Calu3 (cell line): ENCODE results near the gene MAT2B. TPM values are rescaled to one million over a fixed set of nuclear protein-coding genes. Genes with fewer than 3 reads are reported as not detected.

ENCODE experiments used
- BruUV-seq: library from RNA; stranded (reverse); fragments of 400-500 nt; replicated peaks from 2 replicates; lab custom pipeline; 2021; lab: Mats Ljungman, UMichigan
- CTCF ChIA-PET: fragments of 300-600 bp; sonication (Branson Sonifier 250); formaldehyde crosslinking; loops from one replicate; lab custom pipeline; 2022; ENCODE audit warnings: antibody characterized with exemption; lab: Charles Lee
- DNase-seq: peaks from one replicate; pipeline ENCODE4 v3.0.0; 2022
- H3K27ac Mint-ChIP-seq: one replicate; pipeline ENCODE4 v1.8.0; 2022; ENCODE audit warnings: mixed read lengths; ENCODE audit not compliant: unreplicated experiment
- H3K27me3 Mint-ChIP-seq: one replicate; pipeline ENCODE4 v1.8.0; 2022; ENCODE audit warnings: mixed read lengths; ENCODE audit not compliant: unreplicated experiment
- H3K36me3 Mint-ChIP-seq: one replicate; pipeline ENCODE4 v1.8.0; 2022; ENCODE audit warnings: mild to moderate bottlenecking, moderate library complexity, mixed read lengths; ENCODE audit not compliant: insufficient read depth, unreplicated experiment
- H3K4me1 Mint-ChIP-seq: one replicate; pipeline ENCODE4 v1.8.0; 2022; ENCODE audit warnings: mild to moderate bottlenecking, low read depth, mixed read lengths; ENCODE audit not compliant: unreplicated experiment
- H3K4me3 Mint-ChIP-seq: one replicate; pipeline ENCODE4 v1.8.0; 2022; ENCODE audit warnings: mild to moderate bottlenecking, low read depth, moderate library complexity, mixed read lengths; ENCODE audit not compliant: unreplicated experiment
- H3K9me3 Mint-ChIP-seq: one replicate; pipeline ENCODE4 v1.8.0; 2022; ENCODE audit warnings: low read depth, mixed read lengths; ENCODE audit not compliant: unreplicated experiment
- intact Hi-C: fragments of 100-400 bp; cut with micrococcal nuclease; formaldehyde crosslinking; loops from one replicate; pipeline ENCODE4 v1.10.0; 2022; ENCODE audit not compliant: unreplicated experiment
- total RNA-seq: library from RNA; stranded (reverse); gene quantifications from 2 replicates; pipeline ENCODE4 v1.2.3, GENCODE V29; 2022
- TF ChIP-seq, protein P1 (sequence below): fragments of 200-600 bp; IDR thresholded peaks from one replicate; pipeline ENCODE4 v1.8.0; 2022; ENCODE audit warnings: antibody characterized with exemption; ENCODE audit not compliant: unreplicated experiment

The MAT2B gene
- total RNA-seq, 1 experiment from 2014 or later = 85.5 TPM

DNA sequence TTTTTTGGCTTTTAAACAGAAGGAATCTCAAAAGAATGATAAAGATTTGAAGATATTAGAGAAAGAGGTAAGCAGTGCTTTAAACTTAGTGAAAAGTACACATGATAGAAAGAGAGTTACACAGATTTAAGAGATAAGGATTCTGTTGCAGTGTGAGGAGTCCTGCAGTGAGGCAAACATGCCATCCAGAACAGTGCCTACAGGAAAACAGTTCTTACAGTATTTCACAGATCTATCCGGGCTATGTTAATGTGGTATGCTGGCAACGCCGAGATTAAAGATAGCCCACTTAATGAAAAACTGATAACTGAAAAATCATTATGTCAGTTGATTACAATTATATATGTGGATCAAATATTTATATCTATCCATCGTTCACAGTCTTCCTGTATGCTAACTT, 37.7 kb upstream of the MAT2B start:
- no peaks in the 10 kb centered on the region for H3K9me3 Mint-ChIP-seq
- H3K27me3 Mint-ChIP-seq = no peaks in the 10 kb centered on the region
- no peak overlapping the region for H3K27ac Mint-ChIP-seq
- TF ChIP-seq, protein P1, sequence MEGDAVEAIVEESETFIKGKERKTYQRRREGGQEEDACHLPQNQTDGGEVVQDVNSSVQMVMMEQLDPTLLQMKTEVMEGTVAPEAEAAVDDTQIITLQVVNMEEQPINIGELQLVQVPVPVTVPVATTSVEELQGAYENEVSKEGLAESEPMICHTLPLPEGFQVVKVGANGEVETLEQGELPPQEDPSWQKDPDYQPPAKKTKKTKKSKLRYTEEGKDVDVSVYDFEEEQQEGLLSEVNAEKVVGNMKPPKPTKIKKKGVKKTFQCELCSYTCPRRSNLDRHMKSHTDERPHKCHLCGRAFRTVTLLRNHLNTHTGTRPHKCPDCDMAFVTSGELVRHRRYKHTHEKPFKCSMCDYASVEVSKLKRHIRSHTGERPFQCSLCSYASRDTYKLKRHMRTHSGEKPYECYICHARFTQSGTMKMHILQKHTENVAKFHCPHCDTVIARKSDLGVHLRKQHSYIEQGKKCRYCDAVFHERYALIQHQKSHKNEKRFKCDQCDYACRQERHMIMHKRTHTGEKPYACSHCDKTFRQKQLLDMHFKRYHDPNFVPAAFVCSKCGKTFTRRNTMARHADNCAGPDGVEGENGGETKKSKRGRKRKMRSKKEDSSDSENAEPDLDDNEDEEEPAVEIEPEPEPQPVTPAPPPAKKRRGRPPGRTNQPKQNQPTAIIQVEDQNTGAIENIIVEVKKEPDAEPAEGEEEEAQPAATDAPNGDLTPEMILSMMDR = no peak
- H3K4me3 Mint-ChIP-seq = no peak overlapping the region
- H3K4me1 Mint-ChIP-seq = peaks cover 10% of the 10 kb centered on the region
- intact Hi-C loops = no loop called here
- peaks cover 26% of the 10 kb centered on the region for H3K36me3 Mint-ChIP-seq
- BruUV-seq = no TSS peak
- no peak for DNase-seq
- CTCF ChIA-PET = no interaction called here

DNA sequence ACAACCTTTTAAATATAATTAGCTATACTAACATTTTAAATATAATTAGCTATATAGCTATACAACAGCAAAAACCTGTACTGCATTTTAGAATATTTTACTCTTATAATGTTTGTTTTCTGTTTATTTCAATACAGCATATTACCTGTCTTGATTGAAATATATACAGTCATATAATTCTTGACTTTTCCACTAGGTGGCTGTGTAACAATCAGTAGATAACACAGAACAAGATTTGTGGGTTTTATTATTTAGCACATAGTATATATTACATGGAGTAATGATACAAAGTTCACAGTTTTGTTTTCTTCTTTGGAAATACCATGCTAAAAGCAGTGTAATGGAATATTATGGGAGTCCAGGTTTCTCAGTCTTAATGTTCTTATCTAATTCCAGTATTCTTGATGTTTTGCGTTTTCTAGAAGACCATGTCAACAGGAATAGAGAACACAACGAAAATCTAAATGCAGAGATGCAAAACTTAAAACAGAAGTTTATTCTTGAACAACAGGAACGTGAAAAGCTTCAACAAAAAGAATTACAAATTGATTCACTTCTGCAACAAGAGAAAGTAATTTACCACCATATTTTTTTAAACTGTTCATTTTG, 31.7 kb upstream of the MAT2B start:
- no TSS peak for BruUV-seq
- intact Hi-C loops = no loop called here
- H3K4me1 Mint-ChIP-seq = no peaks in the 10 kb centered on the region
- no peaks in the 10 kb centered on the region for H3K9me3 Mint-ChIP-seq
- no peak overlapping the region for H3K4me3 Mint-ChIP-seq
- H3K36me3 Mint-ChIP-seq = peaks cover 11% of the 10 kb centered on the region
- TF ChIP-seq, protein P1 = no peak
- DNase-seq = no peak
- CTCF ChIA-PET = no interaction called here
- H3K27me3 Mint-ChIP-seq = no peaks in the 10 kb centered on the region
- H3K27ac Mint-ChIP-seq = no peak overlapping the region

DNA sequence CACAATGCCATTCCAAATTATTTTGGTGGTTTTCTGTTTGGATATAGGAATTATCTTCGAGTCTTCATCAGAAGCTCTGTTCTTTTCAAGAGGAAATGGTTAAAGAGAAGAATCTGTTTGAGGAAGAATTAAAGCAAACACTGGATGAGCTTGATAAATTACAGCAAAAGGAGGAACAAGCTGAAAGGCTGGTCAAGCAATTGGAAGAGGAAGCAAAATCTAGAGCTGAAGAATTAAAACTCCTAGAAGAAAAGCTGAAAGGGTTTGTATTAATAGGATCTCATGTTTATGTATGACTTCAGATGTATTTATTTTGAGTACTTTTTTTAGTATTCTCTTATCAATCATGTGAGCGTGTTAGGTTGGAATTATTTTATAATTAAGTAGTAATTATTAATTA, 30.0 kb upstream of the MAT2B start:
- no peak overlapping the region for H3K4me3 Mint-ChIP-seq
- no peaks in the 10 kb centered on the region for H3K9me3 Mint-ChIP-seq
- DNase-seq = no peak
- CTCF ChIA-PET = no interaction called here
- no TSS peak for BruUV-seq
- no peak overlapping the region for H3K27ac Mint-ChIP-seq
- H3K36me3 Mint-ChIP-seq = peaks cover 8% of the 10 kb centered on the region
- H3K27me3 Mint-ChIP-seq = no peaks in the 10 kb centered on the region
- intact Hi-C loops = no loop called here
- TF ChIP-seq, protein P1 = no peak
- no peaks in the 10 kb centered on the region for H3K4me1 Mint-ChIP-seq

DNA sequence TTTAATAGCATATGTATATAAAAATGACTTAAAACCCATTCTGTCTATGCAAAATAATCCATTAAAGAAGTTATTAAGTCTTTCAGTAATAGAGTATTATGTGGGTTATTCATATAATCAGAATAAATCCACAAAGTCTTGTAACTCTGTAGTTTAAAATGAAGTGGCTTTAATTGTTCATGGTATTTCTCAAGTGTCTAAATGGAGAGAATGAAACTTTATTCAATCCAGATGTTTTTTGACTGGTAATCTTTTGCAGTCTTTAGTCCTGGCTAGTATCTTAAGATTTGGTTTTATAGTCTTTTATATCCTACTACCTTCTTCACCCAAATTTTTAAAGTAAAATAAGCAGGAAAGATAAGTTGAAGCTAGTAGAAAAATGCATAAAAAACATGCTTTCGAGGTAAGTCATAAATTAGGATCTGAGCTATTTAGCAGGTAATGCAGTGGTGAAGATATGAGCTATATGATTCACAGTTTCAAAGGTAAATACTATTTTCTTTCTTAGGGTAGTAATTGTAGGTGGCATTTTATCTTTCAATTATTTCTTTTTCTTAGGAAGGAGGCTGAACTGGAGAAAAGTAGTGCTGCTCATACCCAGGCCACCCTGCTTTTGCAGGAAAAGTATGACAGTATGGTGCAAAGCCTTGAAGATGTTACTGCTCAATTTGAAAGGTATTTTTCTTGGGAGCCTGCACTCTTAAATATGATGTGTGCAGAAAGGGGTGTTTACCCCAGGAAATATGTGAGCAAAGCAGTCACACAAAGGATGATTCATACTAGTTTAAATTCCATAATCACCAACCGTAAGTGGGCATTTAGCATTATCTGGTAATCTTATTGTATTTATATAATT, 27.1 kb upstream of the MAT2B start:
- Mint-ChIP-seq H3K4me3 (no peak overlapping the region), H3K4me1 (no peaks in the 10 kb centered on the region), H3K9me3 (no peaks in the 10 kb centered on the region), H3K36me3 (peaks cover 10% of the 10 kb centered on the region), H3K27me3 (no peaks in the 10 kb centered on the region), H3K27ac (no peak overlapping the region)
- DNase-seq = no peak
- CTCF ChIA-PET = interaction anchor here (2.1 kb wide), 1 partner anchor 18 kb away, joined by 7 read pairs; the partner anchor contains the start of genes HMMR and NUDCD2
- no TSS peak for BruUV-seq
- intact Hi-C loops = no loop called here
- TF ChIP-seq, protein P1 = no peak
